Mesenchymal stem cell (in vitro differentiated cells and primary cell): ENCODE data around the gene ARL6IP4.

Experiments
- DNase-seq: peaks from one replicate; pipeline ENCODE4 v3.0.0-alpha.2; 2013
- H2AFZ ChIP-seq: one replicate; pipeline ENCODE4 v1.6.1; 2013; ENCODE audit warnings: low read depth, mild to moderate bottlenecking, control low read depth, inconsistent platforms, low read length, moderate library complexity
- H2AK5ac ChIP-seq: 2 replicates; pipeline ENCODE4 v1.6.1; 2013; ENCODE audit warnings: low read length, moderate library complexity, mild to moderate bottlenecking, inconsistent platforms; ENCODE audit not compliant: severe bottlenecking
- H2BK120ac ChIP-seq: one replicate; pipeline ENCODE4 v1.6.1; 2013; ENCODE audit warnings: low read depth, mild to moderate bottlenecking, inconsistent platforms, low read length, moderate library complexity
- H2BK12ac ChIP-seq, 2 experiments: one replicate each; pipeline ENCODE4 v1.6.1; 2013; ENCODE audit warnings: inconsistent platforms in 2 of 2, low read length in 2 of 2, mild to moderate bottlenecking in 2 of 2, moderate library complexity in 2 of 2, control low read depth in 1 of 2
- H2BK15ac ChIP-seq: one replicate; pipeline ENCODE4 v1.6.1; 2013; ENCODE audit warnings: mild to moderate bottlenecking, low read depth, inconsistent platforms; ENCODE audit not compliant: poor library complexity, severe bottlenecking
- H2BK5ac ChIP-seq: 2 replicates; pipeline ENCODE4 v1.6.1; 2013; ENCODE audit warnings: low read depth, mild to moderate bottlenecking, low read length, control low read depth, inconsistent platforms; ENCODE audit not compliant: poor library complexity, severe bottlenecking
- H3K14ac ChIP-seq, 2 experiments: one replicate each; pipeline ENCODE4 v1.6.1; 2013; ENCODE audit warnings: inconsistent platforms in 2 of 2, low read length in 2 of 2, control low read depth in 1 of 2, mild to moderate bottlenecking in 1 of 2, moderate library complexity in 1 of 2
- H3K18ac ChIP-seq, 2 experiments: one replicate each; pipeline ENCODE4 v1.6.1; 2013; ENCODE audit warnings: inconsistent platforms in 2 of 2, low read length in 2 of 2, control low read depth in 1 of 2, low read depth in 1 of 2, mild to moderate bottlenecking in 1 of 2
- H3K23ac ChIP-seq, 2 experiments: one replicate each; pipeline ENCODE4 v1.6.1; 2013; ENCODE audit warnings: inconsistent platforms in 2 of 2, low read length in 2 of 2, mild to moderate bottlenecking in 2 of 2, moderate library complexity in 2 of 2, control low read depth in 1 of 2
- H3K27ac ChIP-seq: 2 replicates; pipeline ENCODE4 v1.5.1; 2013; ENCODE audit warnings: mild to moderate bottlenecking, moderate library complexity, low read length, control low read depth, inconsistent platforms; ENCODE audit not compliant: poor library complexity, severe bottlenecking
- H3K27me3 ChIP-seq, 2 experiments: 2 replicates each; pipeline versions ENCODE4 v1.6.1 to v1.7.0; 2013; ENCODE audit warnings: low read length in 2 of 2, mild to moderate bottlenecking in 2 of 2, moderate library complexity in 2 of 2, control low read depth in 1 of 2, inconsistent platforms in 1 of 2; ENCODE audit not compliant: control insufficient read depth in 1 of 2, insufficient read depth in 1 of 2
- H3K36me3 ChIP-seq, 2 experiments: 2 replicates each; pipeline versions ENCODE4 v1.6.1 to v1.7.0; 2013; ENCODE audit warnings: low read length in 2 of 2, control low read depth in 1 of 2, inconsistent platforms in 1 of 2, low read depth in 1 of 2, mild to moderate bottlenecking in 1 of 2; ENCODE audit not compliant: insufficient read depth in 2 of 2, control insufficient read depth in 1 of 2
- H3K4ac ChIP-seq, 2 experiments: one replicate each; pipeline ENCODE4 v1.6.1; 2013; ENCODE audit warnings: inconsistent platforms in 2 of 2, low read length in 2 of 2, mild to moderate bottlenecking in 2 of 2, moderate library complexity in 2 of 2, control low read depth in 1 of 2, low read depth in 1 of 2
- H3K4me1 ChIP-seq: 2 replicates; pipeline ENCODE4 v1.6.1; 2013; ENCODE audit warnings: low read depth, low read length, control low read depth; ENCODE audit not compliant: control insufficient read depth, insufficient read depth
- H3K4me2 ChIP-seq: 2 replicates; pipeline ENCODE4 v1.6.1; 2013; ENCODE audit warnings: low read length, mild to moderate bottlenecking, inconsistent platforms; ENCODE audit not compliant: poor library complexity, severe bottlenecking
- H3K4me3 ChIP-seq, 2 experiments: 2 replicates each; pipeline versions ENCODE4 v1.5.1 to v1.7.0; 2013; ENCODE audit warnings: low read length in 2 of 2, mild to moderate bottlenecking in 2 of 2, control low read depth in 1 of 2, low read depth in 1 of 2; ENCODE audit not compliant: insufficient read depth in 1 of 2
- H3K79me1 ChIP-seq: replicated peaks from 2 replicates; pipeline ENCODE4 v1.6.1; 2013; ENCODE audit warnings: mild to moderate bottlenecking, control low read depth, low read length, inconsistent platforms; ENCODE audit not compliant: poor library complexity, severe bottlenecking
- H3K9ac ChIP-seq: 2 replicates; pipeline ENCODE4 v1.7.0; 2013; ENCODE audit warnings: mild to moderate bottlenecking, low read length, moderate library complexity
- H3K9me3 ChIP-seq: 2 replicates; pipeline ENCODE4 v1.7.0; 2013; ENCODE audit warnings: mild to moderate bottlenecking, low read length; ENCODE audit not compliant: control insufficient read depth
- H4K8ac ChIP-seq: one replicate; pipeline ENCODE4 v1.6.1; 2013; ENCODE audit warnings: inconsistent platforms, mild to moderate bottlenecking, low read length, moderate library complexity
- H4K91ac ChIP-seq: one replicate; pipeline ENCODE4 v1.6.1; 2013; ENCODE audit warnings: mild to moderate bottlenecking, low read length, inconsistent platforms
- WGBS: methylation state at CpG from one replicate; pipeline ENCODE4 v1.1.7; 2013; ENCODE audit warnings: mixed read lengths; 5-methylcytosine and 5-hydroxymethylcytosine counted together

The ARL6IP4 gene

GRCh38 chr12:122994140-122994675, 13.7 kb downstream of the ARL6IP4 start:
- no peak overlapping the region for H2BK5ac ChIP-seq
- H3K18ac ChIP-seq: no peak overlapping the region
- no peak overlapping the region for H3K23ac ChIP-seq
- no peak overlapping the region for H3K4me2 ChIP-seq
- no peak overlapping the region for H2AK5ac ChIP-seq
- H3K9ac ChIP-seq: no peak overlapping the region
- no peaks in the 10 kb centered on the region for H3K79me1 ChIP-seq
- no peak overlapping the region for H2AFZ ChIP-seq
- no peak overlapping the region for H3K4ac ChIP-seq
- H3K36me3 ChIP-seq: peaks cover 18 to 54% of the 10 kb centered on the region in 2 experiments
- peaks cover 3% of the 10 kb centered on the region for H3K4me1 ChIP-seq
- no peaks in the 10 kb centered on the region for H3K27me3 ChIP-seq
- no peak for DNase-seq
- no peak overlapping the region for H4K8ac ChIP-seq
- H4K91ac ChIP-seq: no peak overlapping the region
- no peaks in the 10 kb centered on the region for H3K9me3 ChIP-seq
- no peak overlapping the region for H3K4me3 ChIP-seq
- no peak overlapping the region for H2BK12ac ChIP-seq
- no peak overlapping the region for H3K14ac ChIP-seq
- H2BK120ac ChIP-seq: no peak overlapping the region
- WGBS: 97% methylated on average over 7 of the region's 10 CpGs
- no peak overlapping the region for H2BK15ac ChIP-seq
- H3K27ac ChIP-seq: no peak overlapping the region

DNA sequence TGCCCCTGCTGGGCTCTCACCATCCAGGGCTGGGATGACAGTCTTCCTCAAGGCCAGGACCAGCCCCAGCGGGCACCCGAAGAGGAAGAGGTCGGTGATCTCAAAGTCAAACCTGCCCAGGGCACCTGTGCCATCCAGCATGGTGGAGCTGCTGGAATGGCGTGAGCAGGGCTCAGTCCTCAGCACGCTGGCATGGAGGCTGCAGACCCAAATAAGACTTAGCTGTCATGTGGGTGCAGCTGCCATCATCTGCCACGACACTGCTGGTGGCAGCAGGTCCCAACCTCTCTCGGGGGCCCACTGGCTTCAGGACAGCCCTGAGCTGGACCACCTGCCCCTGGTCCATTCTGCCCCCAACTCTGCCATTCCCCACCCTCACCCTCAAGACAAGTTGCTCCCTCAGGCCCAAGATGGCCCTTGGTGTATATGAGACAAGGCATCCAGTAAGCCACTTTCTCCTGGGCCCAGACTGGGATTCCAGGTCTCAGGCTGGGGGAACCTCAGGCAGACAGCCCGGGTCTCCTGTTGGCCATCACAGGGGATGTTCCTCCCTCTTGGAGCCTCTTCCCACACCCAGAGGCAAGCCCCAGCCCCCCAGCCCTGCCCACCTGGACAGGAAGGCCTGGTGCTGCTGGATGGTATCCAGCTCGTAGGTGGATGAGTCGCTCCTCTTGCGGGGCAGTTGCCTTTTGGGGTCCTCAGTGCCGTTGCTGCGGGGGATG, 14.5 kb downstream of the ARL6IP4 start:
- Histone ChIP-seq H2BK5ac (no peak overlapping the region), H3K23ac (no peak overlapping the region), H3K79me1 (no peaks in the 10 kb centered on the region), H2AFZ (no peak overlapping the region), H3K4me1 (peaks cover 4% of the 10 kb centered on the region), H3K9ac (no peak overlapping the region), H2BK12ac (no peak overlapping the region), H3K18ac (no peak overlapping the region), H2AK5ac (no peak overlapping the region), H2BK120ac (no peak overlapping the region), H2BK15ac (no peak overlapping the region), H3K4me3 (no peak overlapping the region), H3K4ac (no peak overlapping the region), H4K8ac (no peak overlapping the region), H3K14ac (no peak overlapping the region), H3K27me3 (no peaks in the 10 kb centered on the region), H3K4me2 (no peak overlapping the region), H3K27ac (no peak overlapping the region), H3K9me3 (no peaks in the 10 kb centered on the region), H3K36me3 (peaks cover 24 to 52% of the 10 kb centered on the region in 2 experiments), H4K91ac (no peak overlapping the region)
- no peak for DNase-seq
- WGBS: 96% methylated on average over 13 of the region's 13 CpGs

GRCh38 chr12:122995503-122996187, 15.2 kb downstream of the ARL6IP4 start:
- H3K27me3 ChIP-seq: no peaks in the 10 kb centered on the region
- H4K91ac ChIP-seq: no peak overlapping the region
- no peaks in the 10 kb centered on the region for H3K79me1 ChIP-seq
- no peak overlapping the region for H2AFZ ChIP-seq
- no peak overlapping the region for H3K18ac ChIP-seq
- H3K4me3 ChIP-seq: no peak overlapping the region
- no peak overlapping the region for H3K23ac ChIP-seq
- no peak overlapping the region for H3K9ac ChIP-seq
- peaks cover 5% of the 10 kb centered on the region for H3K4me1 ChIP-seq
- no peak overlapping the region for H2BK5ac ChIP-seq
- no peak overlapping the region for H2BK120ac ChIP-seq
- H2BK15ac ChIP-seq: no peak overlapping the region
- WGBS: 93% methylated on average over 17 of the region's 20 CpGs
- H3K27ac ChIP-seq: no peak overlapping the region
- no peak overlapping the region for H4K8ac ChIP-seq
- peaks cover 24 to 53% of the 10 kb centered on the region in 2 experiments for H3K36me3 ChIP-seq
- DNase-seq: no peak
- H2AK5ac ChIP-seq: no peak overlapping the region
- no peak overlapping the region for H3K14ac ChIP-seq
- H2BK12ac ChIP-seq: no peak overlapping the region
- H3K9me3 ChIP-seq: no peaks in the 10 kb centered on the region
- H3K4me2 ChIP-seq: no peak overlapping the region
- H3K4ac ChIP-seq: no peak overlapping the region

GRCh38 chr12:122996188-122996601, 15.7 kb downstream of the ARL6IP4 start:
- H2BK15ac ChIP-seq: no peak overlapping the region
- no peak overlapping the region for H3K4me2 ChIP-seq
- H3K9ac ChIP-seq: no peak overlapping the region
- H2BK120ac ChIP-seq: no peak overlapping the region
- H3K14ac ChIP-seq: no peak overlapping the region
- no peak for DNase-seq
- H3K4ac ChIP-seq: no peak overlapping the region
- H3K79me1 ChIP-seq: no peaks in the 10 kb centered on the region
- H3K9me3 ChIP-seq: no peaks in the 10 kb centered on the region
- no peak overlapping the region for H2BK5ac ChIP-seq
- 96% methylated on average over 7 of the region's 7 CpGs for WGBS
- no peak overlapping the region for H3K27ac ChIP-seq
- H3K27me3 ChIP-seq: no peaks in the 10 kb centered on the region
- no peak overlapping the region for H2BK12ac ChIP-seq
- no peak overlapping the region for H3K18ac ChIP-seq
- H2AFZ ChIP-seq: no peak overlapping the region
- no peak overlapping the region for H4K91ac ChIP-seq
- no peak overlapping the region for H3K4me3 ChIP-seq
- peaks cover 25 to 51% of the 10 kb centered on the region in 2 experiments for H3K36me3 ChIP-seq
- no peak overlapping the region for H2AK5ac ChIP-seq
- peaks cover 5% of the 10 kb centered on the region for H3K4me1 ChIP-seq
- no peak overlapping the region for H3K23ac ChIP-seq
- H4K8ac ChIP-seq: no peak overlapping the region
